ENCODE measurements around the gene SNX11.
A peak's percentile ranks its signal among the peaks of the same experiment; 100 is the strongest.

SNX11 gene

DNA sequence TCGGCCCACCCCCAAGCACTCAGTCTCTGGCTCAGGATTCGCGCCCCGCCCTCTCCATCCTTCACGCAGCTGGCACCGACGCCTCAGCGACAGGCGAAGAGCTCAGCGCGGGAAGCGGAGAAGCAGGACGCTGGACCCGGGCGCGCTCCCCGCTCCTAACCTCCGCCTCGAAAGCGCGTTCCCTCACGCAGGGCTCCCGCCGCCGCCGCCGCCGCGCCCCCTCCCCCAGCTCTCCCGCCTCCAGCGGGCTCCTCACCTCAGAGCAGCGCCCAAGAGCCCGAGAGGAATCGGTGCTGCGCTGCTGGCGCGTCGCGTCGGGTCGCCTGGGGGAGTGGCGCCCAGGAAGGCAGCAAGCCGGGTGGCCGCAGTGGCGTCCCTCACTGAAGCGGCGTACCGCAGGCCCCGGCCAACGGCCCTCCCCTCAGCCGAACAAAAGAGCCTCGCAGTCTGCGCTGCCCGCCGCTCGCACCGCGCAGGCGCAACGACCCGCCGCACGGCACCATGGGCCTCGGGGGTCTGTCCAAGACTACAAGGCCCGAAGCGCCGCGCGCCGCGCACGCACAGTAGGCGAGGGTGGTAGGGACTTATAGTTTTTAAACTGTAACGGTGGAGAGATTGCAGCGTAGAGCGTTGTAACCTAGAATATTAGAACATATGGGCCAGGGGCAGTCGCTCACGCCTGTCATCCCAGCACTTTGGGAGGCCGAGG, 6.4 kb upstream of the SNX11 start, which contains the start of gene CBX1:
Gene CBX1, minus strand, starts transcription at position 467 of the 709 bp plus-strand sequence. CDS start 24,474 bp downstream, outside the sequence.
- H3K4me2 ChIP-seq = peak within 1 kb of the TSS; percentile 77
- peak within 1 kb of the TSS; percentile 64 for H3K9ac ChIP-seq
- TF ChIP-seq, protein P1, sequence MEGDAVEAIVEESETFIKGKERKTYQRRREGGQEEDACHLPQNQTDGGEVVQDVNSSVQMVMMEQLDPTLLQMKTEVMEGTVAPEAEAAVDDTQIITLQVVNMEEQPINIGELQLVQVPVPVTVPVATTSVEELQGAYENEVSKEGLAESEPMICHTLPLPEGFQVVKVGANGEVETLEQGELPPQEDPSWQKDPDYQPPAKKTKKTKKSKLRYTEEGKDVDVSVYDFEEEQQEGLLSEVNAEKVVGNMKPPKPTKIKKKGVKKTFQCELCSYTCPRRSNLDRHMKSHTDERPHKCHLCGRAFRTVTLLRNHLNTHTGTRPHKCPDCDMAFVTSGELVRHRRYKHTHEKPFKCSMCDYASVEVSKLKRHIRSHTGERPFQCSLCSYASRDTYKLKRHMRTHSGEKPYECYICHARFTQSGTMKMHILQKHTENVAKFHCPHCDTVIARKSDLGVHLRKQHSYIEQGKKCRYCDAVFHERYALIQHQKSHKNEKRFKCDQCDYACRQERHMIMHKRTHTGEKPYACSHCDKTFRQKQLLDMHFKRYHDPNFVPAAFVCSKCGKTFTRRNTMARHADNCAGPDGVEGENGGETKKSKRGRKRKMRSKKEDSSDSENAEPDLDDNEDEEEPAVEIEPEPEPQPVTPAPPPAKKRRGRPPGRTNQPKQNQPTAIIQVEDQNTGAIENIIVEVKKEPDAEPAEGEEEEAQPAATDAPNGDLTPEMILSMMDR (conservative IDR thresholded peaks at IDR 0.05; ENCODE audit: low read depth, low read length) = no peak
- no peaks in the 10 kb centered on the region for H4K20me1 ChIP-seq (ENCODE audit: insufficient read depth)
- H3K79me2 ChIP-seq (ENCODE audit: insufficient read depth, low read depth) = peaks cover 48% of the 10 kb centered on the region
- H3K27me3 ChIP-seq (ENCODE audit: insufficient read depth, low read depth) = no peaks in the 10 kb centered on the region
- peak within 1 kb of the TSS; percentile 70 for H3K27ac ChIP-seq
- H3K4me1 ChIP-seq (ENCODE audit: low read depth, poor library complexity, severe bottlenecking) = peaks cover 49% of the 10 kb centered on the region
- H3K36me3 ChIP-seq (ENCODE audit: insufficient read depth) = no peaks in the 10 kb centered on the region
- H3K4me3 ChIP-seq (IDR thresholded peaks at IDR 0.05; ENCODE audit: insufficient read depth, low read depth, low read length) = no peak within 1 kb of the TSS
- H2AFZ ChIP-seq (ENCODE audit: low read depth) = peak within 1 kb of the TSS; percentile 86

DNA sequence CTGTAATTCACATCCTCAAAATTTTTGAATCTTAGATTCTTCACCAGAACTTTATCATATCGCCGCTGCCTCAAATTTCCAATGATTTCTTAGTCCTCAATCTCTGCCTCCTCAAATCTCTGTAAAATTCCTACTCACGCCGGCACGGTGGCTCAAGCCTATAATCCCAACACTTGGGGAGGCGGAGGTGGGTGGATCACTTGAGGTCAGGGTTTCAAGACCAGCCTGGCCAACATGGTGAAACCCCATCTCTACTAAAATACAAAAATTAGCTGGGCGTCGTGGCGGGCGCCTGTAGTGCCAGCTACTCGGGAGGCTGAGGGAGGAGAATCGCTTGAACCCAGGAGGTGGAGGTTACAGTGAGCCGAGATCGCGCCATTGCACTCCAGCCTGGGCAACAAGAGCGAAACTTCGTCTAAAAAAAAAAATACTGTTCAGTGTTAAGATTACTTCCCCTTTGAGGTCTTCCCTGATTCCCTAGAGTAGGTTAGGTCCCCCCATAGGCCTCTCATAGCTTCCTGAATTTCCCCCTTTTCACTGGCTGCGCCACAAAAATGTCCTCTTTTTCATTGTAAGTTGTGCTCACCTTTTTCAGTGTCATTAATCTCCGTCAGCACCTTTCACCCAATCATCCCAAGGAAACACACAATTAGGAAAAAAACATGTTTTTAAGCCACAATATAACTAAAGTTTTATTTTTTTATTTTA, 5.4 kb upstream of the SNX11 start:
- no peak overlapping the region for H3K9ac ChIP-seq
- peaks cover 45% of the 10 kb centered on the region for H3K4me1 ChIP-seq (ENCODE audit: low read depth, poor library complexity, severe bottlenecking)
- H3K4me3 ChIP-seq (IDR thresholded peaks at IDR 0.05; ENCODE audit: insufficient read depth, low read depth, low read length) = no peak overlapping the region
- no peaks in the 10 kb centered on the region for H4K20me1 ChIP-seq (ENCODE audit: insufficient read depth)
- TF ChIP-seq, protein P1 (conservative IDR thresholded peaks at IDR 0.05; ENCODE audit: low read depth, low read length) = no peak
- no peaks in the 10 kb centered on the region for H3K27me3 ChIP-seq (ENCODE audit: insufficient read depth, low read depth)
- H2AFZ ChIP-seq (ENCODE audit: low read depth) = no peak overlapping the region
- H3K27ac ChIP-seq = no peak overlapping the region; the same call in 1 of the 2 replicates
- H3K36me3 ChIP-seq (ENCODE audit: insufficient read depth) = no peaks in the 10 kb centered on the region
- peak overlapping the region; percentile 37 for H3K4me2 ChIP-seq
- H3K79me2 ChIP-seq (ENCODE audit: insufficient read depth, low read depth) = peaks cover 38% of the 10 kb centered on the region

DNA sequence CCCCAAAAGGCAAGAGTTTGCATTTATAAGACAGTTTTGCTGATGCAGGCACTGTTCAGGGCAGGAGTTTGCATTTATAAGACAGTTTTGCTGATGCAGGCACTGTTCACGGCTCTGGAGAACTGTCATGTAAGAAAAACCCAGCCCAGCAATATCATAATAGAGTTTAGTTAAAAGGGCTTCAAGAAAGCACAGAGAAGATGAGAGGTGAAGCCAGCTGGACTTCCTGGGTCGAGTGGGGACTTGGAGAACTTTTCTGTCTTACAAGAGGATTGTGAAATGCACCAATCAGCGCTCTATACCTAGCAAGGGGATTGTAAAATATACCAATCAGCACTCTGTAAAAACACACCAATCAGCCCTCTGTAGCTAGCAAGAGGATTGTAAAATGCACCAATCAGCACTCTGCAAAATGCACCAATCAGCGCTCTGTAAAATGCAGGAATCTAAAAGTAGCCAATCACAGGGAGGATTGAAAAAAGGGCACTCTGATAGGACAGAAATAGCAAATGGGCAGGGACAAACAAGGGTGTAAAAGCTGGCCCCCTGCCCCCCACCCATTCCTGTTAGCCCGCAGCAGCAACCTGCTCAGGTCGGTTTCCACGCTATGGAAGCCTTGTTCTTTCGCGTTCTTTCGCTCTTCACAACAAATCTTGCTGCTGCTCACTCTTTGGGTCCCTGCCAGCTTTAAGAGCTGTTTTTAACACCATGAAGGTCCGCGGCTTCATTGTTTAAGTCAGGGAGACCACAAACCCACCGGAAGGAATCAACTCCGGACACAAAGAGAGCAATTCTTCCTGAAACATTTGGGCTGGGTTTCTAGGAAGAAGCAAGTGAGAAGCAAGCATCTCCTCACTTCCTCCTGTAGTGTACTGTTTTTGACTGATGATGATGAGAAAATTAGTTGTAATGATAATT, 4.5 kb upstream of the SNX11 start:
- no peak overlapping the region for H3K4me3 ChIP-seq (IDR thresholded peaks at IDR 0.05; ENCODE audit: insufficient read depth, low read depth, low read length)
- H3K9ac ChIP-seq = no peak overlapping the region
- H3K36me3 ChIP-seq (ENCODE audit: insufficient read depth) = no peaks in the 10 kb centered on the region
- no peaks in the 10 kb centered on the region for H4K20me1 ChIP-seq (ENCODE audit: insufficient read depth)
- peaks cover 33% of the 10 kb centered on the region for H3K79me2 ChIP-seq (ENCODE audit: insufficient read depth, low read depth)
- TF ChIP-seq, protein P1 (conservative IDR thresholded peaks at IDR 0.05; ENCODE audit: low read depth, low read length) = no peak
- peak overlapping the region; percentile 14; the same call in 1 of the 2 replicates for H3K4me2 ChIP-seq
- no peak overlapping the region; the same call in 1 of the 2 replicates for H3K27ac ChIP-seq
- H3K27me3 ChIP-seq (ENCODE audit: insufficient read depth, low read depth) = no peaks in the 10 kb centered on the region
- peaks cover 36% of the 10 kb centered on the region for H3K4me1 ChIP-seq (ENCODE audit: low read depth, poor library complexity, severe bottlenecking)
- no peak overlapping the region for H2AFZ ChIP-seq (ENCODE audit: low read depth)

DNA sequence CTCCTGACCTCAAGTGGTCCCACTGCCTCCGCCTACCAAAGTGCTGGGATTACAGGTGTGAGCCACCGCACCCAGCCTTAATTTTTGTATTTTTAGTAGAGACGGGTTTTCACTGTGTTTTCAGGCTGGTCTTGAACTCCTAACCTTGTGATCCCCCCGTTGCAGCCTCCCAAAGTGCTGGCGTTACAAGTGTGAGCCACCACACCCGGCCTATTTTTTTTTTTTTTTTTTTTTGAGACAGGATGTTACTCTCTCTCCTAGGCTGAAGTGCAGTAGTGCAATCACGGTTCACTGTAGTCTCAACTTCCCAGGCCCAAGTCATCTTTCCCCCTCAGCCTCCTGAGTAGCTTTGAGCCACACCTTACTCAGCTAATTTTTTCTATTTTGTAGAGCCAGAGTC, 3.1 kb upstream of the SNX11 start:
- H3K79me2 ChIP-seq (ENCODE audit: insufficient read depth, low read depth) = peaks cover 33% of the 10 kb centered on the region
- H3K4me1 ChIP-seq (ENCODE audit: low read depth, poor library complexity, severe bottlenecking) = peaks cover 32% of the 10 kb centered on the region
- no peak overlapping the region for H3K9ac ChIP-seq
- H3K36me3 ChIP-seq (ENCODE audit: insufficient read depth) = no peaks in the 10 kb centered on the region
- H2AFZ ChIP-seq (ENCODE audit: low read depth) = no peak overlapping the region
- no peaks in the 10 kb centered on the region for H4K20me1 ChIP-seq (ENCODE audit: insufficient read depth)
- no peak overlapping the region for H3K27ac ChIP-seq
- no peak overlapping the region for H3K4me2 ChIP-seq
- H3K27me3 ChIP-seq (ENCODE audit: insufficient read depth, low read depth) = no peaks in the 10 kb centered on the region
- no peak overlapping the region for H3K4me3 ChIP-seq (IDR thresholded peaks at IDR 0.05; ENCODE audit: insufficient read depth, low read depth, low read length)
- TF ChIP-seq, protein P1 (conservative IDR thresholded peaks at IDR 0.05; ENCODE audit: low read depth, low read length) = no peak
